ENCODE data around the gene CUBN. TPM values are rescaled to one million over a fixed set of nuclear protein-coding genes. Genes with fewer than 3 reads are reported as not detected.

Gene CUBN
- total and polyA plus RNA-seq, 9 of the 15 experiments (the other 6 are each of a cell fraction or from before 2014, with no cell fraction given) = 0.04 to 0.33 (median 0.09) TPM

DNA sequence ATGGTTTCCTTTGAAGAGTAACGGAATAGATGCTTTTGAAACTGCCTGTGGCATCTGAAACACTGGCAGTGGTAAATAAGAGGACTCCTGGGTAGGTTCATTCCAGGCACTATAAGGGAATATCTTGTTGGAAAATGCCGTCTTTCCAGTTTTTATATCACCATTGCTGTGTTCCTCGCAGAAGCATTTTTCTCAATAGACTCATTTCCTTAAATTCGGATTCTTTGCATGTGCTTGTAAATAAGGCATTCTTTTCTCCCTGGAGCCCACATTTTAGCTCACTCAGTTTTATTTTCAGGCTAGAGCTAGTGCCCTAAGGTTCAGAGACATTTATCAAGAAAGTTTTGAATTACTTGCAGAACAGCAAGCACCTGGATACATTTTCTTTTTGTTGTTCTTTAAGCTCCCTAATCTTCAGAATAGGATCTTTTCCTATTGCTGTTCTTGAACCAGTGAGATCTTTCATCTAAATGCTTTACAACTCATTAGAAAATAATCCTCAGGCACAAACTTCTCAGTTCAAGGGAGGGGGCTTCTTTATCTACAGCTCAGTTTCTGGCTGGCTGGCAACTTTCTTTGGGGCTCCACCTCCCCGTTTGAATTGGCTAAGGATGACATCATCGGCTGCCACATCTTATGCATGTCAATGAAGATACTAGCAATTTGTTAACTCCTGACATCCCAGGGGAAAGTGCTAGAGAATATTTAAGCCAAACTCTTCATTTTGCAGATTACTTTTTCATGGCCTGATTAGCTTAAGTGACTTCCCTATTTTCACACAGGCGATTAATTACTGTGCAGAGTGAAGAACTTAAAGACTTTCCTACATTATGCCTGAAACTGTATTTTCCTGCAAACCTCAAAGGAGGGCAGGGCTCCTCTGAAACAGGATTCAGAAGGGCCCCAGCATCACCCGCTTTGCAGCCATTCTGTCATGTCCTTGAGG is 178.7 kb downstream of the CUBN start (continued):
- TF ChIP-seq, protein P1, sequence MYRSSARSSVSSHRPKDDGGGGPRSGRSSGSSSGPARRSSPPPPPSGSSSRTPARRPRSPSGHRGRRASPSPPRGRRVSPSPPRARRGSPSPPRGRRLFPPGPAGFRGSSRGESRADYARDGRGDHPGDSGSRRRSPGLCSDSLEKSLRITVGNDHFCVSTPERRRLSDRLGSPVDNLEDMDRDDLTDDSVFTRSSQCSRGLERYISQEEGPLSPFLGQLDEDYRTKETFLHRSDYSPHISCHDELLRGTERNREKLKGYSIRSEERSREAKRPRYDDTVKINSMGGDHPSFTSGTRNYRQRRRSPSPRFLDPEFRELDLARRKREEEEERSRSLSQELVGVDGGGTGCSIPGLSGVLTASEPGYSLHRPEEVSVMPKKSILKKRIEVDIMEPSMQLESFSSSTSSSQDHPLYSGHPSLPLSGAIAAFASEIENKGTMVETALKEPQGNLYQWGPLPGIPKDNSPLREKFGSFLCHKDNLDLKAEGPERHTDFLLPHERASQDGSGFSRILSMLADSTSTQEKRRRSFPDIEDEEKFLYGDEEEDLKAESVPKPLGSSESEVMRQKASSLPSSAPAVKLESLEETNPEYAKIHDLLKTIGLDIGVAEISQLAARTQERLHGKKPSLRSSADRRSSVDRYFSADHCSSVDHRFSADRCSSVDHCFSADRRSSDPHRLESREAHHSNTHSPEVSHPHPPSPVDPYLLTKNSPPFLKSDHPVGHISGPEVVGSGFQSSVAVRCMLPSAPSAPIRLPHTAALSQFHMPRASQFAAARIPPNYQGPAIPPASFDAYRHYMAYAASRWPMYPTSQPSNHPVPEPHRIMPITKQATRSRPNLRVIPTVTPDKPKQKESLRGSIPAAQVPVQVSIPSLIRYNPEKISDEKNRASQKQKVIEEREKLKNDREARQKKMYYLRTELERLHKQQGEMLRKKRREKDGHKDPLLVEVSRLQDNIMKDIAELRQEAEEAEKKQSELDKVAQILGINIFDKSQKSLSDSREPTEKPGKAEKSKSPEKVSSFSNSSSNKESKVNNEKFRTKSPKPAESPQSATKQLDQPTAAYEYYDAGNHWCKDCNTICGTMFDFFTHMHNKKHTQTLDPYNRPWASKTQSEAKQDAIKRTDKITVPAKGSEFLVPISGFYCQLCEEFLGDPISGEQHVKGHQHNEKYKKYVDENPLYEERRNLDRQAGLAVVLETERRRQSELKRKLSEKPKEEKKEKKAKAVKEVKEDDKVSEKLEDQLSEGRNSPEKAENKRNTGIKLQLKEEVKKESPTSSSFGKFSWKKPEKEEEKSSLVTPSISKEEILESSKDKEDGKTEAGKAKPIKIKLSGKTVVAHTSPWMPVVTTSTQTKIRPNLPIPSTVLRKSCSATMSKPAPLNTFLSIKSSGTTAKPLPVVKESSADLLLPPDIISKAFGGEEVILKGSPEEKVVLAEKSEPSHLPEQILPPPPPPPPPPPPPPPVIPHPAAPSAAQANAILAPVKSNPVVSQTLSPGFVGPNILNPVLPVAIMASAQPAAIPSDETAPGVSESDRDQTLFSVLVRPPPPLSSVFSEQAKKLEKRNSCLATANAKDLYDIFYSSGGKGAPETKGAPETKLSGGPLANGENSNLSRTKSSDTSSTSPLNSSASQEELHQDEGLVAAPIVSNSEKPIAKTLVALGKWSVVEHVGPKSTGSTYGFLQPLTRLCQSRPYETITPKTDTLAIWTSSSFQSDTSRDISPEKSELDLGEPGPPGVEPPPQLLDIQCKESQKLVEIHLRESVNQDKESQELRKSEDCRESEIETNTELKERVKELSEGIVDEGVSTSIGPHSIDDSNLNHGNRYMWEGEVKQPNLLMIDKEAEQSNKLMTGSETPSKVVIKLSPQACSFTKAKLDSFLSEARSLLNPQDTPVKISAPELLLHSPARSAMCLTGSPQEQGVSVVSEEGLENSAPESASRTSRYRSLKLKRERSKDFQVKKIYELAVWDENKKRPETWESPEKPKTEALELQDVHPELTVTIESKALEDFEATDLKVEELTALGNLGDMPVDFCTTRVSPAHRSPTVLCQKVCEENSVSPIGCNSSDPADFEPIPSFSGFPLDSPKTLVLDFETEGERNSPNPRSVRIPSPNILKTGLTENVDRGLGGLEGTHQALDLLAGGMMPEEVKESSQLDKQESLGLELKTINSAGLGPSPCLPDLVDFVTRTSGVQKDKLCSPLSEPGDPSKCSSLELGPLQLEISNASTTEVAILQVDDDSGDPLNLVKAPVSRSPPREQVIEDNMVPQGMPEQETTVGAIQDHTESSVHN (IDR thresholded peaks at IDR 0.05; ENCODE audit: borderline replicate concordance in 1 of 2, low read depth in 1 of 2) = no peak
- TF ChIP-seq ATF7 (IDR thresholded peaks at IDR 0.05) = peak; percentile 98
- no peak for TF ChIP-seq CBX1 (IDR thresholded peaks at IDR 0.05; ENCODE audit: low read depth)
- TF ChIP-seq JUN (IDR thresholded peaks at IDR 0.05; ENCODE audit: borderline replicate concordance, low read depth, low read length) = peak; percentile 68
- no peak for TF ChIP-seq JUN (CRISPR knock-in tag; IDR thresholded peaks at IDR 0.05; ENCODE audit: borderline replicate concordance)
- peak; percentile 91 for TF ChIP-seq JUND (IDR thresholded peaks at IDR 0.05; ENCODE audit: borderline replicate concordance, low read depth, low read length)
- peak; percentile 84; the same call in 2 of the 3 replicates for TF ChIP-seq JUND (tag; IDR thresholded peaks at IDR 0.05; ENCODE audit: borderline replicate concordance, low read depth, low read length)
- TF ChIP-seq RNF2 (IDR thresholded peaks at IDR 0.05) = no peak
- TF ChIP-seq, protein P2, sequence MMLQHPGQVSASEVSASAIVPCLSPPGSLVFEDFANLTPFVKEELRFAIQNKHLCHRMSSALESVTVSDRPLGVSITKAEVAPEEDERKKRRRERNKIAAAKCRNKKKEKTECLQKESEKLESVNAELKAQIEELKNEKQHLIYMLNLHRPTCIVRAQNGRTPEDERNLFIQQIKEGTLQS (IDR thresholded peaks at IDR 0.05) = peak; percentile 98
- TF ChIP-seq, protein P2 (CRISPR knock-in tag; conservative IDR thresholded peaks at IDR 0.05) = no peak
- no peak for TF ChIP-seq ZNF717 (CRISPR knock-in tag; IDR thresholded peaks at IDR 0.05)
- TF ChIP-seq, protein P3, sequence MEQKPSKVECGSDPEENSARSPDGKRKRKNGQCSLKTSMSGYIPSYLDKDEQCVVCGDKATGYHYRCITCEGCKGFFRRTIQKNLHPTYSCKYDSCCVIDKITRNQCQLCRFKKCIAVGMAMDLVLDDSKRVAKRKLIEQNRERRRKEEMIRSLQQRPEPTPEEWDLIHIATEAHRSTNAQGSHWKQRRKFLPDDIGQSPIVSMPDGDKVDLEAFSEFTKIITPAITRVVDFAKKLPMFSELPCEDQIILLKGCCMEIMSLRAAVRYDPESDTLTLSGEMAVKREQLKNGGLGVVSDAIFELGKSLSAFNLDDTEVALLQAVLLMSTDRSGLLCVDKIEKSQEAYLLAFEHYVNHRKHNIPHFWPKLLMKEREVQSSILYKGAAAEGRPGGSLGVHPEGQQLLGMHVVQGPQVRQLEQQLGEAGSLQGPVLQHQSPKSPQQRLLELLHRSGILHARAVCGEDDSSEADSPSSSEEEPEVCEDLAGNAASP (IDR thresholded peaks at IDR 0.05) = no peak
- TF ChIP-seq, protein P4, sequence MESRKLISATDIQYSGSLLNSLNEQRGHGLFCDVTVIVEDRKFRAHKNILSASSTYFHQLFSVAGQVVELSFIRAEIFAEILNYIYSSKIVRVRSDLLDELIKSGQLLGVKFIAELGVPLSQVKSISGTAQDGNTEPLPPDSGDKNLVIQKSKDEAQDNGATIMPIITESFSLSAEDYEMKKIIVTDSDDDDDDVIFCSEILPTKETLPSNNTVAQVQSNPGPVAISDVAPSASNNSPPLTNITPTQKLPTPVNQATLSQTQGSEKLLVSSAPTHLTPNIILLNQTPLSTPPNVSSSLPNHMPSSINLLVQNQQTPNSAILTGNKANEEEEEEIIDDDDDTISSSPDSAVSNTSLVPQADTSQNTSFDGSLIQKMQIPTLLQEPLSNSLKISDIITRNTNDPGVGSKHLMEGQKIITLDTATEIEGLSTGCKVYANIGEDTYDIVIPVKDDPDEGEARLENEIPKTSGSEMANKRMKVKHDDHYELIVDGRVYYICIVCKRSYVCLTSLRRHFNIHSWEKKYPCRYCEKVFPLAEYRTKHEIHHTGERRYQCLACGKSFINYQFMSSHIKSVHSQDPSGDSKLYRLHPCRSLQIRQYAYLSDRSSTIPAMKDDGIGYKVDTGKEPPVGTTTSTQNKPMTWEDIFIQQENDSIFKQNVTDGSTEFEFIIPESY (CRISPR knock-in tag; IDR thresholded peaks at IDR 0.05) = no peak
- no peak for TF ChIP-seq SIX5 (IDR thresholded peaks at IDR 0.05; ENCODE audit: borderline replicate concordance in 1 of 2, insufficient read depth in 1 of 2, low read depth in 1 of 2, low read length in 2 of 2)

Measured in K562 (cell line).